Measurements from ENCODE around the gene ARL16.

Gene ARL16

GRCh38 chr17:81683584-81684441 is at the start of gene ARL16, which contains the start of gene HGS:
ARL16 (minus strand) TSS chr17:81683797; CDS start chr17:81683753, 44 bp downstream.
HGS (plus strand) TSS chr17:81684011; CDS start chr17:81684067, 56 bp downstream.
- DNase-seq = peak; percentile 100

- DNase-seq = no peak
Observed at GRCh38 chr17:81727324-81728031, 43.9 kb upstream of the ARL16 start.

GRCh38 chr17:81726004-81726403 is 42.4 kb upstream of the ARL16 start:
- DNase-seq = no peak

GRCh38 chr17:81725439-81725838 is 41.8 kb upstream of the ARL16 start:
- no peak for DNase-seq

- DNase-seq = no peak
Observed at GRCh38 chr17:81723651-81724209, 40.1 kb upstream of the ARL16 start.

GRCh38 chr17:81722184-81723120 is 38.9 kb upstream of the ARL16 start:
- DNase-seq = peak; percentile 69

- DNase-seq = no peak
Observed at GRCh38 chr17:81720267-81721071, 36.9 kb upstream of the ARL16 start.

GRCh38 chr17:81719410-81720266 is 36.0 kb upstream of the ARL16 start:
- DNase-seq = no peak

GRCh38 chr17:81717766-81718089 is 34.1 kb upstream of the ARL16 start:
- DNase-seq = no peak

GRCh38 chr17:81717049-81717765 is 33.6 kb upstream of the ARL16 start:
- no peak for DNase-seq

- no peak for DNase-seq
Observed at GRCh38 chr17:81716674-81716996, 33.0 kb upstream of the ARL16 start.

- DNase-seq = no peak
Observed at GRCh38 chr17:81715872-81716673, 32.5 kb upstream of the ARL16 start.

- DNase-seq = no peak
Observed at GRCh38 chr17:81715107-81715871, 31.7 kb upstream of the ARL16 start.

GRCh38 chr17:81714412-81715106 is 31.0 kb upstream of the ARL16 start:
- DNase-seq = no peak

GRCh38 chr17:81713556-81714411 is 30.2 kb upstream of the ARL16 start:
- peak; percentile 59 for DNase-seq

GRCh38 chr17:81713004-81713555 is 29.5 kb upstream of the ARL16 start:
- no peak for DNase-seq

Measured in hematopoietic multipotent progenitor cell treated with erythropoietin and hydrocortisone succinate and interleukin-3 and kit ligand, for 6 days (in vitro differentiated cells).